Skeletal muscle tissue (tissue), 4 donors: ENCODE measurements around the gene LONRF3. TPM values are rescaled to one million over a fixed set of nuclear protein-coding genes. Genes with fewer than 3 reads are reported as not detected.

Experiments
- H3K27ac ChIP-seq: one replicate; pipeline ENCODE4 v1.7.0; 2013; ENCODE audit warnings: mild to moderate bottlenecking, low read depth, low read length, inconsistent platforms
- H3K27me3 ChIP-seq, 3 donors: one replicate each; pipeline ENCODE4 v1.7.0; 2013; ENCODE audit warnings: low read length in 3 of 3; ENCODE audit not compliant: control insufficient read depth in 3 of 3, insufficient read depth in 3 of 3
- H3K36me3 ChIP-seq, 3 donors: one replicate each; pipeline ENCODE4 v1.7.0; 2013; ENCODE audit warnings: low read length in 3 of 3; ENCODE audit not compliant: control insufficient read depth in 3 of 3, insufficient read depth in 3 of 3
- H3K4me1 ChIP-seq, 3 donors: one replicate each; pipeline ENCODE4 v1.7.0; 2013; ENCODE audit warnings: low read length in 3 of 3, mild to moderate bottlenecking in 3 of 3; ENCODE audit not compliant: control insufficient read depth in 3 of 3, insufficient read depth in 3 of 3
- H3K4me3 ChIP-seq, 3 donors: one replicate each; pipeline ENCODE4 v1.7.0; 2013; ENCODE audit warnings: low read length in 3 of 3
- H3K9ac ChIP-seq, 3 donors: one replicate each; pipeline ENCODE4 v1.7.0; 2013; ENCODE audit warnings: low read length in 3 of 3, mild to moderate bottlenecking in 3 of 3, moderate library complexity in 2 of 3, low read depth in 1 of 3
- H3K9me3 ChIP-seq, 3 donors: one replicate each; pipeline ENCODE4 v1.7.0; 2013; ENCODE audit warnings: low read length in 3 of 3; ENCODE audit not compliant: control insufficient read depth in 3 of 3
- total RNA-seq: library from RNA; depleted of rRNA; stranded (reverse); fragments of >200 nt; gene quantifications from one replicate; pipeline ENCODE4 v1.2.3, GENCODE V29; 2014
- donor health status: Osteomylitis.

LONRF3 gene
- total RNA-seq, 1 donor from 2014 or later = 3.7 TPM

DNA sequence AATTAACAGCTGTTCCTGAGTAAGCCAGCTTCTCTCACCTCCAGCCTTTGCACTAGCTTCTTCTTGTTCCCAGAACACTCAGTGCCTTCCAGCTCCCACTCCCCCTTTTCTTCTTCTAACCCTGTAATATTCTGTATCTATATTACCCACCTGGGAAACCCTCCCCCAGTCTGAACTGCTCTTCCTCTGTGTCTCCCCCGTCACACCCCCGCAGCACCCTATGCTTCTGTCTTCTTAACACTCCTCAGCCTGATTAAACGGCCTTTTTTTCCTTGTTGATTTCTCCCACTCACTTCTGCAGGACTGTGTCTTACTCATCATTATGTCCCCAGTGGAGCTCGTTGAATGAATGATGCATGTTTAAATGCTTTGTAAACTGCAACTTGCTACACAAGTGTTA is 9.0 kb upstream of the LONRF3 start:
- H3K4me1 ChIP-seq = no peaks in the 10 kb centered on the region

DNA sequence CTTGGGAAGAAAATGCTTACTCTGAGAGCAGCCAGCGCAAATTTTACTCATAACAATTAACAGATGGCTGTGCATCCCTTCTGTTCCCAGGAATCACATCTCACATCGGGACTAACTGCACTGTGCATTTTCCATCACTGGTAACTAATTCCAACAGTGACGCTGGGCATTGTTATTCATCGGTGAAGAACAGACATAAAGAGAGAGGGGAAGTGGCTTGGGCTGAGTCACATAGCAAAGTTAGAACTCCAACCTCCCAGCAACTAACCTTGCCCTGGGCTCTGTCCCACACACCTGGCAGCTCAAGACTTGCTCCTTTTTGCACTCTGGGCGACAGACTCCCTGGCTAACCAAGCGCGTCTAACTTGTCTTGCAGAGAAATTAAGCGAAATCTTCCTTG is 6.4 kb upstream of the LONRF3 start:
- H3K4me1 ChIP-seq = no peaks in the 10 kb centered on the region
- no peak overlapping the region for H3K4me3 ChIP-seq
- no peaks in the 10 kb centered on the region for H3K36me3 ChIP-seq
- no peak overlapping the region for H3K9ac ChIP-seq
- H3K27me3 ChIP-seq = peaks cover 0 to 3% (median 0%) of the 10 kb centered on the region in 3 donors
- H3K27ac ChIP-seq = no peak overlapping the region
- no peaks in the 10 kb centered on the region for H3K9me3 ChIP-seq

More for the DNA sequence above, 9.0 kb upstream of the LONRF3 start:
- H3K27ac ChIP-seq = no peak overlapping the region
- H3K36me3 ChIP-seq = no peaks in the 10 kb centered on the region
- H3K9ac ChIP-seq = no peak overlapping the region
- no peak overlapping the region for H3K4me3 ChIP-seq
- no peaks in the 10 kb centered on the region for H3K27me3 ChIP-seq
- H3K9me3 ChIP-seq = no peaks in the 10 kb centered on the region

GRCh38 chrX:118971552-118971951 is 2.9 kb upstream of the LONRF3 start:
- Histone ChIP-seq H3K4me3 (no peak overlapping the region), H3K27ac (no peak overlapping the region), H3K27me3 (peaks cover 0 to 3% (median 3%) of the 10 kb centered on the region in 3 donors), H3K4me1 (peaks cover 2 to 10% (median 6%) of the 10 kb centered on the region in 3 donors), H3K9me3 (no peaks in the 10 kb centered on the region), H3K36me3 (no peaks in the 10 kb centered on the region), H3K9ac (no peak overlapping the region)

DNA sequence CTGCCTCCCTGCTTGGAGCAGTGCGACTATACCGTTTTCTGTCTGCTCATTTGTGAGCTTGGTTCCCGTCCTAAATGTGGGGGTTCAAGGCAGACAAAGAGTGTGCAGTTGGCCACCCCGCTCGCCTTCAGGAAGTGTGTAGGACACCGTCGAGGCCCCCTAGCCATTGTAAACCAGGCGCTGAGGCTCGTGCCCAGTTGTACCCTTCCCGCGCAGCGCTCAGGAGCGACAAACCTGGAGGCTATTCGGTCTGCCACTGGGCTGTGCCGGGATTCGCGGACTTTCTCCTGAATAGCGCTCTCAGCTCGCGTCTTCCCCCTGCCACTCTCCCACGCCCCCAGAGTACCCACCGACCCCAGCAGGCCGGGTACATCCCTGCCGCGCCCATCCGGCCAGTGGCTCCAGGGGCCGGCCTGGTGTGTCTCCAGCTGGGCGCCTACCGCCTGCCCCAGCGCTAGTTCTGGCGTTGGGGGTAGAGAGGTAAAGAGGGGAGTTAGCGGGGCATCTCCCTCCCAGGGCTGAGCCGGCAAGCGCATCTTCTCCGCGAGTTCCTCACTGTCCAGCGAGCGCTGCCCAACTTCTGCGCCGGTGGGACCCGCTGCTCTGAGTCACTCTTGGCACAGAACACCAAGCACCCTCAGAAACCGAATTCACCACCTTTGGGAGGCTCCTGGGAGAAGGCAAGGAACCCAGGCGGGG is 880 bp upstream of the LONRF3 start:
- Histone ChIP-seq H3K4me3 (peak overlapping the region; percentile 56 to 80 (median 79)), H3K27ac (no peak overlapping the region), H3K9me3 (no peaks in the 10 kb centered on the region), H3K27me3 (peaks cover 0 to 3% (median 3%) of the 10 kb centered on the region in 3 donors), H3K9ac (peak overlapping the region in 2 of 3 donors; percentile 81 to 89), H3K36me3 (no peaks in the 10 kb centered on the region), H3K4me1 (peaks cover 2 to 13% (median 8%) of the 10 kb centered on the region in 3 donors)

GRCh38 chrX:118974908-118975671 is 672 bp downstream of the LONRF3 start:
- Histone ChIP-seq H3K4me3 (peak overlapping the region; percentile 75 to 80 (median 79)), H3K9ac (peak overlapping the region; percentile 68 to 89 (median 81)), H3K36me3 (peaks cover 0 to 3% (median 2%) of the 10 kb centered on the region in 3 donors), H3K27me3 (peaks cover 0 to 3% (median 3%) of the 10 kb centered on the region in 3 donors), H3K27ac (peak overlapping the region; percentile 92), H3K9me3 (no peaks in the 10 kb centered on the region), H3K4me1 (peaks cover 2 to 13% (median 8%) of the 10 kb centered on the region in 3 donors)

DNA sequence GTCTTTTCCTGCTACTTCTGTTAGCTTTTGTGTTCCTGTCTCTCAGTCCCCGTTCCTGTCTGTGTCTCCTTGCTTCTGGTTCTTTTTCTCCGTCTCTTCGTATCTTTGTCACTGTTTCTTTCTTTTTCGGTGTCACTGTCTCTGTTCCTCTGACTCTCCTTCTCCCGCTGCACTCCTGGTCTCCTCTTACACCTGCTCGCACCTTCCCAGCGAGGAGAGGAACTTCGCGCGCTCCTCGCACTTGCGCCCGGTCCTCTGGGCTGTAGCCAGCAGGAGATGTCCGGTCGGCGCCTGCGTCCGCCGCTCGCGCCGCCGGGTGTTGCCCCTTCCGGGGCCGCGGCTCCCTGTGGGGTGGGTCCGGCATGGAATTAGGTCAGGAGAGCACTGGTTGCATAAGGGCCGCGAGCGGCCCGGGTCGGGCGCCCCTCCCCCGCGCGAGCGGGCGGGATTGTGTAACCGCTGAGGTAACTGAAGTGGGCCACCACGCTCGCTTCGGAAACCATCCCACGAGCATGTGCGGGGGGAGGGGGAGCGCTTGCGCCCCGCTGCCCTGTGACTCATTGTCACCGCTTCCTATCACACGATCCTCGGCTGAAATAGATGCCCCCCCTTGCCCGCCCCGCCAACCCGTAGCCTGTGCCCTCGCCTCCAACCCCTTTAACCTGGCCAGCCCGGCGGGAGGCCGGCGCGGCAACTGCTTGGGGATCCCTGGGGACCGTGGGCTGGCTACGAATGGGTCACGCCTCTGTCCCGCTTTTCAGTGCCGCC is 1.6 kb downstream of the LONRF3 start:
- Histone ChIP-seq H3K27me3 (peaks cover 0 to 3% (median 3%) of the 10 kb centered on the region in 3 donors), H3K9ac (peak overlapping the region; percentile 61 to 89 (median 81)), H3K27ac (peak overlapping the region; percentile 92)

GRCh38 chrX:118976599-118977340 is 2.4 kb downstream of the LONRF3 start:
- Histone ChIP-seq H3K27me3 (peaks cover 0 to 3% (median 3%) of the 10 kb centered on the region in 3 donors), H3K4me3 (peak overlapping the region; percentile 43 to 80 (median 80)), H3K9me3 (no peaks in the 10 kb centered on the region), H3K27ac (peak overlapping the region; percentile 92), H3K9ac (peak overlapping the region; percentile 61 to 89 (median 81)), H3K36me3 (peaks cover 0 to 3% (median 2%) of the 10 kb centered on the region in 3 donors), H3K4me1 (peaks cover 2 to 13% (median 8%) of the 10 kb centered on the region in 3 donors)

More for the DNA sequence above, 1.6 kb downstream of the LONRF3 start:
- H3K36me3 ChIP-seq = peaks cover 0 to 3% (median 2%) of the 10 kb centered on the region in 3 donors
- no peaks in the 10 kb centered on the region for H3K9me3 ChIP-seq
- H3K4me3 ChIP-seq = peak overlapping the region; percentile 75 to 80 (median 80)
- peaks cover 2 to 13% (median 8%) of the 10 kb centered on the region in 3 donors for H3K4me1 ChIP-seq

- H3K4me3 ChIP-seq = no peak overlapping the region
- H3K9me3 ChIP-seq = no peaks in the 10 kb centered on the region
- H3K27ac ChIP-seq = peak overlapping the region; percentile 92
- peaks cover 2 to 13% (median 8%) of the 10 kb centered on the region in 3 donors for H3K4me1 ChIP-seq
- peaks cover 0 to 3% (median 2%) of the 10 kb centered on the region in 3 donors for H3K36me3 ChIP-seq
- no peak overlapping the region for H3K9ac ChIP-seq
- peaks cover 0 to 3% (median 3%) of the 10 kb centered on the region in 3 donors for H3K27me3 ChIP-seq
Measured at GRCh38 chrX:118977424-118977823, 3.0 kb downstream of the LONRF3 start.

- H3K9ac ChIP-seq = no peak overlapping the region
- H3K9me3 ChIP-seq = no peaks in the 10 kb centered on the region
- H3K27ac ChIP-seq = no peak overlapping the region
- H3K4me1 ChIP-seq = peaks cover 2 to 11% (median 8%) of the 10 kb centered on the region in 3 donors
- no peak overlapping the region for H3K4me3 ChIP-seq
- peaks cover 0 to 3% (median 0%) of the 10 kb centered on the region in 3 donors for H3K27me3 ChIP-seq
- H3K36me3 ChIP-seq = peaks cover 0 to 4% (median 3%) of the 10 kb centered on the region in 3 donors
Measured at GRCh38 chrX:118978451-118978850, 4.0 kb downstream of the LONRF3 start.
